Stimulated activated memory B cell treated with anti-CD40 and anti-IgM and Interleukin-4, amounts not matched to agents 10 μg/mL and 1 μg/mL and 100 μg/mL, for 72 hours (primary cell): Measurements from ENCODE around the gene SUSD3.

Source experiments
- ATAC-seq: fragments of 150-1000 bp; cut with Tn5 transposase; 2 replicates; pipeline ENCODE4 v1.10.0; 2021
- H3K27ac Mint-ChIP-seq: one replicate; pipeline ENCODE4 v1.8.0; 2022; ENCODE audit warnings: mild to moderate bottlenecking, mixed read lengths
- H3K27me3 Mint-ChIP-seq: one replicate; pipeline ENCODE4 v1.8.0; 2022; ENCODE audit warnings: mixed read lengths
- H3K36me3 Mint-ChIP-seq: one replicate; pipeline ENCODE4 v1.8.0; 2022; ENCODE audit warnings: mixed read lengths
- H3K4me1 Mint-ChIP-seq: one replicate; pipeline ENCODE4 v1.8.0; 2022; ENCODE audit warnings: mixed read lengths
- H3K4me3 Mint-ChIP-seq: one replicate; pipeline ENCODE4 v1.8.0; 2022; ENCODE audit warnings: mild to moderate bottlenecking, moderate library complexity, mixed read lengths
- H3K9me3 Mint-ChIP-seq: one replicate; pipeline ENCODE4 v1.8.0; 2022; ENCODE audit warnings: mixed read lengths

The SUSD3 gene

DNA sequence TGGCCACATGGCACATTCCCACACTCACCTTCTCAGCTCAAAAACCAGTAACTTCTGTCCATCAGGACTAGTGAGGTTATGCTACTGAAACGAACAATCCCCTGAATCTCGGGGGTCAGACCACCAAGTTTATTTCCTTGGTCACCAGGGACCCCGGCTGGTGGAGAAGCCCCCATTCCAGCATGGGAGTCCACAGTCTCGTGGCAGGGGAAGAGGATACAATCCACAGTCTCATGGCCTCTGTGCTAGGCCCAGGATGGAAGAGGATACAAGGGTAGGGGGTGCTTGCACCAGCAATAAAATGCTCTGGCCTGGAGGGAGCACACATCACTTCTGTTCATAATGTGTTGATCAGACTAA is 30.1 kb downstream of the SUSD3 start:
- ATAC-seq = no peak
- Mint-ChIP-seq H3K9me3 (peaks cover 7% of the 10 kb centered on the region), H3K27ac (peak overlapping the region; percentile 56), H3K27me3 (no peaks in the 10 kb centered on the region), H3K4me3 (no peak overlapping the region), H3K4me1 (peaks cover 39% of the 10 kb centered on the region), H3K36me3 (peaks cover 38% of the 10 kb centered on the region)

DNA sequence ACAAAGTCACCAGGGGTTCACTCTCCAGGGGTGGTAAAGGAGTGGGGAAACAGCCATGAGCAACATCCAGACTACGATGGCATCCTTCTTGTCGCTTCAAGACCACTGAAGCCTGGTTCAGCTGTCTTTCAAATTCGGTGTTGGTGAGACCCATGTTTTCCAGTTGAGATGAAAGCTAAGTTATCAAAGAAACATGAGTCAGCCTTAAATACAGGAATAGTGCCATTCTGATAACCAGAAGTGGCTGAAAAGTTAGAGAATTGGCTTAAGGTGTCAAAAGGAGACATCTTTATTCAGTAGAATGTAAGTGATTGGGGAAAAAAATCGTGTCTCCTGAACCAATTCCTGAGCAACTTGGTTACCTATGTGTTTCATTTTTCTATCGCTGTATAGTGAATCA is 30.5 kb downstream of the SUSD3 start:
- no peaks in the 10 kb centered on the region for H3K27me3 Mint-ChIP-seq
- H3K9me3 Mint-ChIP-seq = peaks cover 7% of the 10 kb centered on the region
- H3K4me1 Mint-ChIP-seq = peaks cover 43% of the 10 kb centered on the region
- no peak overlapping the region for H3K4me3 Mint-ChIP-seq
- peak overlapping the region; percentile 56 for H3K27ac Mint-ChIP-seq
- peaks cover 34% of the 10 kb centered on the region for H3K36me3 Mint-ChIP-seq
- no peak for ATAC-seq

DNA sequence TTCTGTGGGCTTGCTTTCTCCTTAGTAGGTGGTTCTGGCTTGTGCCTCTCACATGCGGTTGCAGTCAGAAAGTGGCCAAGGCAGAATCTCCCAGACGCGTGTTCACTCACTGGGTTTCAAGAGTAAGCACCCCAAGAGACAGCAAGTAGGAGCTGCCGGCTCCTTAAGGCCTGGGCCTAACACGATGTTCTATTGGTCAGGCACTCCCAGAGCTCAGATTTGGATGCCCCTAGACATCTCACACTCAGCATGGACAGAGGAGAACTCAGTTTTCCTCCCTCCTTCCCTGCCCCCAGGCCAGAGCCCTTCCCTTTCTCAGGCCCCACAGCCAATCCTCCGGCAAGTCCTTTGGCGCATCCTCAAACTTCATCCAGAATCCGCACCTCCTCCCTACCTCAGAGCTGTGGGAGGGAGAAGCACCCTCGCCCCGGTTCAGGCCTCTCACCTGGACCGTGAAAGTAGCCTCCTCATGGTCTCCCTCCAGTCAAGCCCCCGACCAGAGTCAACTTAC is 31.0 kb downstream of the SUSD3 start:
- H3K4me1 Mint-ChIP-seq = peaks cover 48% of the 10 kb centered on the region
- H3K27me3 Mint-ChIP-seq = no peaks in the 10 kb centered on the region
- peaks cover 7% of the 10 kb centered on the region for H3K9me3 Mint-ChIP-seq
- no peak for ATAC-seq
- peaks cover 34% of the 10 kb centered on the region for H3K36me3 Mint-ChIP-seq
- no peak overlapping the region for H3K4me3 Mint-ChIP-seq
- H3K27ac Mint-ChIP-seq = peak overlapping the region; percentile 31

DNA sequence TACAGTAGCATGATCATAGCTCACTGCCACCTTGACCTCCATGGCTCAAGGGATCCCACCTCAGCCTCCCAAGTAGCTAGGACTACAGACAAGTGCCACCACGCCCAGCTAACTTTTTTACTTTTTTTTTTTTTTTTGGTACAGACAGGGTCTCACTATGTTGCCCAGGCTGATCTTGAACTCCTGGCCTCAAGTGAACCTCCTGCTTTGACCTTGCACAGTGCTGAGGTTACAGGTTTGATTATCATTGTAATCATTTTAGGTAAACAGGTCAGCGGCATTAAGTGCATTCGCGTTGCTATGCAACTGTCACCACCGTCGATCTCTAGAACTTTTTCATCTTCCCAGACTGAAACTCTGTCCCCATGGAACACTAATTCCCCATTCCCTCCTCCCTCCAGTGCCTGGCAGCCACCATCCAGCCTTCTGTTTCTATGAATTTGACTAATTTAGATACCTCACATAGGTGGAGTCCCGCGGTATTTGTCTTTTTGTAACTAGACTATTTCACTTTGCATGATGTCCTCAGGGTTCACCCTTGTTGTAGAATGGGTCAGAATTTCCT is 31.7 kb downstream of the SUSD3 start:
- Mint-ChIP-seq H3K4me1 (peaks cover 54% of the 10 kb centered on the region), H3K36me3 (peaks cover 34% of the 10 kb centered on the region), H3K27me3 (no peaks in the 10 kb centered on the region), H3K4me3 (no peak overlapping the region), H3K27ac (peak overlapping the region; percentile 31), H3K9me3 (peaks cover 7% of the 10 kb centered on the region)
- no peak for ATAC-seq

DNA sequence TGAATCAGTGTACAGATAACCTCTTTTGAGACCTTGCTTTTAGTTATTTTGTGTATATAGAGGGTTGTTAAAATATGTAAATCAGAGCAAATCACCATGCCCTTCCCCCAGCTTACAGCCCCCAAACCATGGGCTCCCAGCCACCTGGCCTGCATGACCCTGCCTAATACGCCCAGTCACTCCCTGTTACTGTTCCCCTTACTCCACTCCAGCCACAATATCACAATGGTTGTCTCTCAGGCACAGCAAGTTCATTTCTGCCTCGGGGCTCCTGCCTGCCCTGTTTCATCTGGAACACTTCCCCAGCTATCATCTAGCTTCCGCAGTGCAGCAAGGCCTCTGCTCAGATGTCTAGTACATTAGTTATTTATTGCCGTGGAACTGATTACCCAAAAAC is 32.6 kb downstream of the SUSD3 start:
- H3K9me3 Mint-ChIP-seq = peaks cover 7% of the 10 kb centered on the region
- no peaks in the 10 kb centered on the region for H3K27me3 Mint-ChIP-seq
- H3K36me3 Mint-ChIP-seq = peaks cover 26% of the 10 kb centered on the region
- ATAC-seq = no peak
- H3K4me1 Mint-ChIP-seq = peaks cover 54% of the 10 kb centered on the region
- H3K4me3 Mint-ChIP-seq = no peak overlapping the region
- peak overlapping the region; percentile 88 for H3K27ac Mint-ChIP-seq

DNA sequence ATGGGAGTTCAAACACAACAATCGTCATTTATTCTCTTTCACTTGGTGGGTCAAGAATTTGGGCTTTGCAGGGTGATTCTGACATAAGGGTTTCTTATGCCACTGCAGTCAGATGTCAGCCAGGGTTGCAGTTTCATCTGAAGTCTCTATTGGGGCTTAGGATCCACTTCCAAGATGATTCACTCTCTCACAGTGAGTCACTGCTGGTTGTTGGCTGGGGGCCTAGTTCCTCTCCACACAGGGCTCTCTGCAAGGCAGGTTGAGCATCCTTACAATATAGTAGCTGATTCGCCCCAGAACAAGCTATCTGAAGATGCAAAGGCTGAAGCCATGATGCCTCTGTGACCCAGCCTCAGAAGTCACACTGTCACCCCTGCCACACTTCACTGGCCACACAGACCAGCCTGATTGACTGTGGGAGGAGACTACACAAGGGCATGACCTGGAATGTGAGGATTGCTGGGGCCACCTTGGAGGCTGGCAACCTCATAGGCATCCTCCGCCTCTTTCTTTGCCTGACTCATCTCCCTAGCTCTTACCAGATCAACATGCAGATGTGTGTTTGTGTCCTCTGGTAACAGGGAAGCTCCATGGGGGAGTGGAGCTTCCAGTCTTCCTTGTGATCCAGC is 33.1 kb downstream of the SUSD3 start:
- no peak for ATAC-seq
- H3K27me3 Mint-ChIP-seq = no peaks in the 10 kb centered on the region
- peaks cover 7% of the 10 kb centered on the region for H3K9me3 Mint-ChIP-seq
- peaks cover 54% of the 10 kb centered on the region for H3K4me1 Mint-ChIP-seq
- peaks cover 23% of the 10 kb centered on the region for H3K36me3 Mint-ChIP-seq
- peak overlapping the region; percentile 88 for H3K27ac Mint-ChIP-seq
- H3K4me3 Mint-ChIP-seq = no peak overlapping the region

DNA sequence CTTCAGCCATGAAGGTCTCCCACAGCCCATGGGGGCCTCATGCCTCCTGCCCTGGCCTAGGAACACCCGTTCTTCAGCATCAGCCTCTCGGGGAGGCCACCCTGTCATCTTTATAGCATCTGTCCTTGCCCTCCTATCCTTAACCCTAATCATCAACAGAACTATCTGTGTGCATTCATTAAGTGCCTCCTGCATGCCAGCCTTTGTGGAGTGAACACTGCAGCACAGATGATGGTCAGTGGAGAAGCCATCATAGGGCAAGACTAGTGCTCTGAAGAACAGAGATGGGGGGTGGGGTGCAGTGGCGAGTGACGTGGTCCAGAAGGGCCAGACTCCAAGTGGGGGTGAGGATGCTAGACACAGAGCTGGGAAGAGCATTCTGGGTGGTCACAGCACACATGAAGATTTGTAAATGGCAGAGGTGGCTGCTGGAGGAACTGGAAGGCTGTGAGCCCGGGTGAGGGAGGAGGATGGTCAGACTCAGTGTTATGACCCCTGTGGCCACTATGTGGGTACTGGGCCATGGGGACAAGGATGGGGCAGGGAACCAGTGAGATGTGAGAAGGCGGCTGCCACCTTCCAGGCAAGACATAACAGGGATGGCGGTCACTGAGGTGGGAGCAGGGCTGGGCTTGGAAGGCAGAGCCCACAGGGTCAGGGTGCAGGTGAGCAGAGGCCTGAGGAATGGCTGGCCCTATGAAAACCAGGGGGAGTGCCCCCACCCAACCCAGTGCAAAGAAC is 33.9 kb downstream of the SUSD3 start:
- Mint-ChIP-seq H3K4me3 (no peak overlapping the region), H3K36me3 (peaks cover 16% of the 10 kb centered on the region), H3K27me3 (no peaks in the 10 kb centered on the region), H3K4me1 (peaks cover 63% of the 10 kb centered on the region), H3K27ac (peak overlapping the region; percentile 88), H3K9me3 (peaks cover 7% of the 10 kb centered on the region)
- ATAC-seq = no peak

DNA sequence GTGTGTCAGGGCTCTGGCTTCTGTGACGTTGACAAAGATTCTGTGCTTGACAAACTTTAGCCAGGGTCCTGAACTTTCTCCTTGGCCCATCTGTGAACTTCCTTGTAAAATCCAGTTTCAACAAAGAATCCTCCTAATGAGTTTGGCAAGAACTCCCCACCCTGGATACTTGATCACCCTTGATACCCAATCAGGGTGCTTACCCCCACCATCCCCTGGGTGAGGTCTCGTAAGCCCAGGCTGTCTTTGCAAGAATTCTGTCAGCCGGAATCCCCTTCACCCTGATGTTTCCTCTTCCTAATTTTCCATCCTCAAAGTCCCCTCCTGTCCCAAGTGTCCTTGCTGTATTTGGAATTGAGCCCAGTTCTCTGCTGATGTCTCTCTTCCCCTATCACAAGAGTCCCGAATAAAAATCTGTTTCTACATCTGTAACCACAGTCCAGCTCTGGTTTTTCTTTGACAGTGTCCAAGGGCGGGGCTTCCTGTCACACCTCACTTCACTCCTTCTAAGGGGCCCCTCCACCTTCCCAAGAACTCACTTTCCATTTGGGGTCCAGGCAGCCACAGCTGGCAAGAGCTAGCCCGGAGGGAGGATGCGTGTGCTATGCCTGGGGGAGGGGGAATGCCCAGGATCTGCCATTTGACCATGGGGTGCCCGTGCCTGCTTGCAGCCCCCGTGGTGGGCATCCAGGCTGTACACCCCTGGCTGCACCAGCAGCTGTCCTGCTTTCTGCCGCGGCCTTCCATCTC is 34.8 kb downstream of the SUSD3 start:
- ATAC-seq = no peak

DNA sequence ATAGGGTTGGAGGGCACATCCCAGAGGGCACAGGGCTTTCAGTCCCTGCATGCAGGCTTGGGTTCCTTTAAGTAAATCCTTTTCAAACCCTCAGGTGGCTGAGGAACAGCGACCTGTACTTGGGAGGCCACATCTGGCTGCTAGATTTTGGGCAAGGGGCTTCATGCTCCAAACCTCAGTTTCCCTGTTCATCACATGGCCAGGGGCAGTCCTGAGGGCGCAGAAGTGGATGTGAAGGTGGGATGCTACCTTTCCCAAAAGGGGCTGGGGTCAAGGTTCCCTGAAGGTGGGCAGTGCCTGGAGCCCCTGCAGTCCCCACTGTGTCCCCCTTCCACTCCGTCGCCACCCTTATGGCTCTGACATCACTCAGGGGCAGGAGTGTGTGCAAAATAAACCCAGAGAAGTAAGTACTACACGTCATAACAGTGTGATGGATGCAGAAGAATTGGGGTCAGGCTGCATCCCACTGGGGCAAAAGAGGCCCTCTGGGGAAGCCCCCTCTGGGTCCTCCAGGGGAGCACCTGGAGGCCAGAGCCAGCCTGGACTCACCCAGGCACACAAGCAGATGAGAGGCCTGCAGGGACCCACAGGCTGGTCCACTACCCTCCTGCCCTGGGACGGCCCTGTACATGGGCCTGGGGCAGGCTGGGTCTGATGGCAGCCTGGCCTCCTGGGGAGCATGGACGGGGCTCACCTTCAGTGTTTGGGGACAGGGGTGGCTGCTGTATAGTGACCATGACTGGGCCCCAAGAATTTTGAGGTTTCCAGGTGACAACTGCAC is 35.6 kb downstream of the SUSD3 start:
- H3K27me3 Mint-ChIP-seq = no peaks in the 10 kb centered on the region
- H3K36me3 Mint-ChIP-seq = peaks cover 6% of the 10 kb centered on the region
- ATAC-seq = no peak
- H3K4me3 Mint-ChIP-seq = peak overlapping the region; percentile 81
- H3K9me3 Mint-ChIP-seq = peaks cover 7% of the 10 kb centered on the region
- H3K27ac Mint-ChIP-seq = peak overlapping the region; percentile 88
- H3K4me1 Mint-ChIP-seq = peaks cover 74% of the 10 kb centered on the region

More for the DNA sequence above, 34.8 kb downstream of the SUSD3 start:
- H3K27ac Mint-ChIP-seq = peak overlapping the region; percentile 88
- H3K4me1 Mint-ChIP-seq = peaks cover 71% of the 10 kb centered on the region
- no peaks in the 10 kb centered on the region for H3K27me3 Mint-ChIP-seq
- H3K9me3 Mint-ChIP-seq = peaks cover 7% of the 10 kb centered on the region
- peak overlapping the region; percentile 81 for H3K4me3 Mint-ChIP-seq
- peaks cover 9% of the 10 kb centered on the region for H3K36me3 Mint-ChIP-seq

DNA sequence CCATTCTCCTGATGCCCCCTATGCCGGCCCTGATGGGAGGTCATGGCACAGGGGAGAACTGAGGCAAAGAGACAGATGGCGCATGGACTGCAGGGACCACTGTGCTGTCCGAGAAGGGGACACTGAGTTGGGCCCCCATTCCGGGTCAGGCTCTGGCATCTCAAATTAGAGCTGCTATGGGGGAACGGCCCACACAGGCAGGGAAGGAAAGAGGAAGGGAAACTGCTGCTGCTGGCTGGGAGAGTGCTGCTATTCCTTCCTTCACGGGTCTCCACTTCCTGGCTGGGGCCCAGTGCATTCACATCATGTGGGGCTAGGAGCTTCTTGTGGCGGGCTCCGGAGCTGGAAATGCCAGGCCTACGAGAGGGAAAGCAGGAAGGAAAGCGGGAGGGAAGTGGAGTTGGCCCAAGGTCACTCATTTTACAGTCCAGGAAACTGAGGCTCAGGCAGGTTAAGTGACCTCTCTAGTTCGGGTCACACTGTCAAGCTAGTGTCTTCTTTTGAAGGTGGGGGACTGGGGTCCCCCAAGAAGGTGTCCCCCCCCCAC is 36.2 kb downstream of the SUSD3 start:
- H3K27ac Mint-ChIP-seq = peak overlapping the region; percentile 88
- peak overlapping the region; percentile 81 for H3K4me3 Mint-ChIP-seq
- peaks cover 7% of the 10 kb centered on the region for H3K9me3 Mint-ChIP-seq
- peak; percentile 17 for ATAC-seq
- peaks cover 72% of the 10 kb centered on the region for H3K4me1 Mint-ChIP-seq
- peaks cover 6% of the 10 kb centered on the region for H3K36me3 Mint-ChIP-seq
- H3K27me3 Mint-ChIP-seq = no peaks in the 10 kb centered on the region

DNA sequence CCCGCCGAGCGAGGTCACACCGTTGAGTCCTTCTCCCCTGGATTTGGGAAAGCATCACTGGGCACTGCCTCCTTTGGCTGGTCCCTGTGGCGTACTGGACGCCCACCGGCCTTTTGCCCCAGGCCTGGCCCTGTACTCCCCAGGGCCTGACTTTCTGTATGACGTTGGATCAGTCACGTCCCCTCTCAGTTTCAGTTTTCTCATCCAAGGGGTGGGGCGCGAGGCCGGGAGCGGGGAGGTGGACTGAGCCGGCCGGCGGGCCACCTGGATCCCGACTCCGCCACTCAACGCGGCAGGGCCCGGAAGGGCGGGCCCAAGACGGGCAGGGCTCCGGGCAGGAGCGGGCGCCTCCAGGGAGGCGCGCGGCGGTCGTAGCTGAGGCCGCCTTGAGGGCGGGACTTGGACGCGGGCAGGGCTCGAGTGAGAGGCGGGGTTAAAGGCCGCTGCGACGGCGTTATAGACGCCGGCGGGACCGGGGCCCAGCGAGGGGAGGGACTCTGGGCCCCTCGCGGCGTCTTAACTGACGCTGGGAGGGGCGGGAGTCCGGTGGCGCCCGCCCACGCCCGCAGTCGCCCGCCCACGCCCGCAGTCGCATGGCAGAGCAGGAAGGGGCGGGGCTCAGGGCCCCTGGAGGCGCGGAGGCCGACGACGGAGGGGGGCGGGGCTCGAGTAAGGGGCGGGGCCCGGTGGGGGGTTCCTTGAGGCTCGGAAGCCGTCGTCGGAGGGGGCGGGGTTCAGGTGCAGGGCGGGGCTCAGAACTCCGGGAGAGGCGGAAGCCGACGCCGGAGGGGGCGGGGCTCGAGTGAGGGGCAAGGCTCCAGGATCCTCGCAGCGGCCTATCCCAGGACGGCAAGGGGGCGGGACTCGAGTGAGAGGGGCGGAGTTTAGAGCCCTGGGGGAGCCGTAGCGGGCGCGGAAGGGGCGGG is 37.0 kb downstream of the SUSD3 start:
- peaks cover 8% of the 10 kb centered on the region for H3K36me3 Mint-ChIP-seq
- H3K9me3 Mint-ChIP-seq = peaks cover 7% of the 10 kb centered on the region
- peak; percentile 90 for ATAC-seq
- no peaks in the 10 kb centered on the region for H3K27me3 Mint-ChIP-seq
- peaks cover 65% of the 10 kb centered on the region for H3K4me1 Mint-ChIP-seq
- H3K27ac Mint-ChIP-seq = peak overlapping the region; percentile 88
- peak overlapping the region; percentile 81 for H3K4me3 Mint-ChIP-seq

DNA sequence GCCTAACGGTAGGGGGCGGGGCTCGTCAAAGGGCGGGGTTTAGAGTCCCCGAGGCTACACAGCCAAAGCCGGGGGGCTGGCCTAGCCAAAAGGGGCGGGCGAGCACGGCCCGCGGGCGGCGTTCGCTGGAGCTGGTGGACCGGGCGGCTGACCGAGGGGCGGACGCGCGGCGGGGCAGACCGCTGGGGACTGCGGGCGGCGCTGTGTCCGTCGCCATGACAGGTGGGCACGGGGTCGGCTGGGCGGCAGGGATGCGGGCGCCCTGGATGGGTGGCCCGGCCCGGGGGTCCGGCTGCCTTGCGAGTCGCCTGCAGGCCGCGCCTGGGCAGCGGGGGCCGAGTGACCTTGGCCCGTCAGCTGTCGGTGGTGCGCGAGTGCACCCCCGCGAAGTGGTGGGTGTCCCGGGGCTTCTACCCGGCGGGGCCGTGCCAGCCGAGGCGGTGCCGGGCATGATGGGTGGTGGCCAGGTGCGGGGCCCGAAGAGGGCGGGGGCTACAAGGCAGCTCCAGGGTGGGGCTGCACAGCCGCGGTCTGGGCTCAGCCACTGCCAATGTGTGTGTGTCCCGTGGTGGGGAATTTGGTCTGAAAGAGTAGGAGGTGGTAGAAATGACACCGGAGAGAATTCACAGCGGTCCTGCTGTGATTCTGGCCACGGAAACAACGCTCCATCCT is 37.8 kb downstream of the SUSD3 start, which contains the start of gene CARD19:
Gene CARD19, plus strand, starts transcription at position 87 of the 672 bp plus-strand sequence. Its CDS starts 129 bp downstream, at position 216.
- Mint-ChIP-seq H3K4me3 (peak within 1 kb of the TSS; percentile 89), H3K36me3 (peaks cover 8% of the 10 kb centered on the region), H3K9me3 (peaks cover 4% of the 10 kb centered on the region), H3K27me3 (no peaks in the 10 kb centered on the region), H3K27ac (peak within 1 kb of the TSS; percentile 88), H3K4me1 (peaks cover 59% of the 10 kb centered on the region)
- ATAC-seq = peak; percentile 44

DNA sequence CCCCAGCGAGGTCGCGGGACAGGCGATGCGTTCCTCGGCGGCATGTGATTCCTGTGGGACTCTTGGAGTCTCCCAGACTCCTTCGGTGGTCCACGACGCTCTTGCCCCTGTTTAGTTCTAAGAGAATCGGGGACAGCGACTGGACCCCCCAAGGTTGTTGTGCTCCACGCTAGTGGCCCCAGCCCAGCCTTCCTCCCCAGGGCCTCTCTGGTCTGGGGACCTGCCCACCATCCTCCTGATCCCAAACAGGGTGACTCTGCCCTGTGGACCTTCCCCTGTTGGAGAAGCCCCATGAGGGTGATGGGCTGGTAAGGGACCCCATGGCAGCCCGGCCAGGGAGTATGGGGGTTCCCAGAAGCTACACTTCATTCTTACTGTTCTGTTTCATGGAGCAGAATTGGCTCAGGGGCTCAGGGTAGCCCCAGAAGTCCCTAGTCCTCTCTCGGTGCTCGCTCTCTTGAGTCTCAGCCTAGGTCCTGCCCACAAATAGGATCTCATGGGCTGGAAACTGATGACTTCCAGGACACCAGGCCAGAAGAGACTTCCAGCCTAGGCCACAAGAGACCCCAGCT is 38.4 kb downstream of the SUSD3 start:
- Mint-ChIP-seq H3K4me1 (peaks cover 52% of the 10 kb centered on the region), H3K9me3 (peaks cover 3% of the 10 kb centered on the region), H3K4me3 (peak overlapping the region; percentile 89), H3K36me3 (peaks cover 7% of the 10 kb centered on the region), H3K27me3 (no peaks in the 10 kb centered on the region), H3K27ac (peak overlapping the region; percentile 88)
- ATAC-seq = no peak
